ENCODE measurements around the gene RAPGEF6. TPM values are rescaled to one million over a fixed set of nuclear protein-coding genes. Genes with fewer than 3 reads are reported as not detected.
"Not testable (repeated sequence)": the region's sequence is repeated elsewhere in the genome, so short reads cannot be mapped to it uniquely, and the experiment has no call there.

RAPGEF6 gene, protein sequence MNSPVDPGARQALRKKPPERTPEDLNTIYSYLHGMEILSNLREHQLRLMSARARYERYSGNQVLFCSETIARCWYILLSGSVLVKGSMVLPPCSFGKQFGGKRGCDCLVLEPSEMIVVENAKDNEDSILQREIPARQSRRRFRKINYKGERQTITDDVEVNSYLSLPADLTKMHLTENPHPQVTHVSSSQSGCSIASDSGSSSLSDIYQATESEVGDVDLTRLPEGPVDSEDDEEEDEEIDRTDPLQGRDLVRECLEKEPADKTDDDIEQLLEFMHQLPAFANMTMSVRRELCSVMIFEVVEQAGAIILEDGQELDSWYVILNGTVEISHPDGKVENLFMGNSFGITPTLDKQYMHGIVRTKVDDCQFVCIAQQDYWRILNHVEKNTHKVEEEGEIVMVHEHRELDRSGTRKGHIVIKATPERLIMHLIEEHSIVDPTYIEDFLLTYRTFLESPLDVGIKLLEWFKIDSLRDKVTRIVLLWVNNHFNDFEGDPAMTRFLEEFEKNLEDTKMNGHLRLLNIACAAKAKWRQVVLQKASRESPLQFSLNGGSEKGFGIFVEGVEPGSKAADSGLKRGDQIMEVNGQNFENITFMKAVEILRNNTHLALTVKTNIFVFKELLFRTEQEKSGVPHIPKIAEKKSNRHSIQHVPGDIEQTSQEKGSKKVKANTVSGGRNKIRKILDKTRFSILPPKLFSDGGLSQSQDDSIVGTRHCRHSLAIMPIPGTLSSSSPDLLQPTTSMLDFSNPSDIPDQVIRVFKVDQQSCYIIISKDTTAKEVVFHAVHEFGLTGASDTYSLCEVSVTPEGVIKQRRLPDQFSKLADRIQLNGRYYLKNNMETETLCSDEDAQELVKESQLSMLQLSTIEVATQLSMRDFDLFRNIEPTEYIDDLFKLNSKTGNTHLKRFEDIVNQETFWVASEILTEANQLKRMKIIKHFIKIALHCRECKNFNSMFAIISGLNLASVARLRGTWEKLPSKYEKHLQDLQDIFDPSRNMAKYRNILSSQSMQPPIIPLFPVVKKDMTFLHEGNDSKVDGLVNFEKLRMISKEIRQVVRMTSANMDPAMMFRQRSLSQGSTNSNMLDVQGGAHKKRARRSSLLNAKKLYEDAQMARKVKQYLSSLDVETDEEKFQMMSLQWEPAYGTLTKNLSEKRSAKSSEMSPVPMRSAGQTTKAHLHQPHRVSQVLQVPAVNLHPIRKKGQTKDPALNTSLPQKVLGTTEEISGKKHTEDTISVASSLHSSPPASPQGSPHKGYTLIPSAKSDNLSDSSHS (N-terminal part only)
- total RNA-seq = 161 TPM

DNA sequence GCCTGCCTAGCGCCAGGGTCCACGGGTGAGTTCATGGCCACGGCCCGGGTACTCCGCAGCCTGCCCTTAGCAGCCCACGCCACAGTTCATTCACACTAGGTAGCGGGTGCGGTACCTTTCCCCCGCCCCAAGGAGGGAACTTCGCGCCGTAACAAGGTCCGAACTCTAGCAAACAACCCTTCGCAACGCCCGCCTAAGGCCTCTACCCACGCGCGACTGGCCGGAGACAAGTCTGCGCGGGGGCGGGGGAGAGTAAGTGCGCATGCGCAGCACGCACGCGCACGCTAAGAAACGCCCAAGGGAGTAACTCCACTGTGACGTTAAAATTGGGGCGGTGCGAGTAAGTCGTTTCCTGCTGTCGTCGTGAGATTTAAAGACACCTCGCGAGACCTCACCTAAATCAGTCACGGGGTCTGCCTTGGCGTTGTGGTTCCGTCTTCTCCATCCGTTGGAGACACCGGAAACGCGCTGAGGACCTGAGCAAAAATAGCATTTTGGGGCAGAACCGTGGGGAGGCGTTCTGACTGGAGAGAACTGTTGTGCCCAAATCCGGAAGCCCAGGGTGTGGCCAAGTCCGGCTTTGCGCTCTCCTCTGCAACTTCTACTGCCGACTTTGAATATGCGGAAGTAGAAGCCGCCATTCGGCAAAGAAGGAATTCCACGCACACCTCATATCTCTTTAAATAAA lies at the start of gene RAPGEF6:
Gene RAPGEF6, minus strand, starts transcription at position 234 of the 688 bp plus-strand sequence. Its CDS starts 199 bp downstream, at position 35.
- H3K4me1 ChIP-seq (ENCODE audit: insufficient read depth, low read length) = peaks cover 52% of the 10 kb centered on the region

DNA sequence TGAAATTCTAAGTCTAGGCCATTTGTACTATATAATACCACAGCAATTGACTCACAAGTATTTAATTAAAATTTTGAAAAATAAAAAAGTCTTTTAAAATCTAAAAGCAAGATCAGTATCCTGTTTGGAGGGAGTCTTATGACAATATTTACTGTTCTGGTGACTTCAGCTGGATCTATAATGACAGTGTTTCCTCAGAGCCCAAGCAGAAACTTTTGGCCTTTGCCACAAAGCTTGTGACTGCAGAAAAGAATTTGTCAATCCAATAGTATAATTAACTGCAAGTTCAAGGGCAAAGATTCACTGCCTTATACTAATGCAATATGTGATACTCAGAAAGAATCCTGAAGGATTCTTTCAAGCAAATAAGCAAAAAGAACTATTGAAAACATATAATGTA lies 49.6 kb upstream of the RAPGEF6 start:
- no peaks in the 10 kb centered on the region for H3K9me3 ChIP-seq (ENCODE audit: low read depth, low read length)
- H3K4me3 ChIP-seq (ENCODE audit: low read length) = no peak overlapping the region
- H3K27me3 ChIP-seq (ENCODE audit: insufficient read depth, low read length) = no peaks in the 10 kb centered on the region
- peaks cover 11% of the 10 kb centered on the region for H3K4me1 ChIP-seq (ENCODE audit: insufficient read depth, low read length)

More for the DNA sequence above, at the start of gene RAPGEF6:
- Histone ChIP-seq H3K4me3 (ENCODE audit: low read length) (peak within 1 kb of the TSS; percentile 90), H3K27me3 (ENCODE audit: insufficient read depth, low read length) (no peaks in the 10 kb centered on the region), H3K9me3 (ENCODE audit: low read depth, low read length) (no peaks in the 10 kb centered on the region)

DNA sequence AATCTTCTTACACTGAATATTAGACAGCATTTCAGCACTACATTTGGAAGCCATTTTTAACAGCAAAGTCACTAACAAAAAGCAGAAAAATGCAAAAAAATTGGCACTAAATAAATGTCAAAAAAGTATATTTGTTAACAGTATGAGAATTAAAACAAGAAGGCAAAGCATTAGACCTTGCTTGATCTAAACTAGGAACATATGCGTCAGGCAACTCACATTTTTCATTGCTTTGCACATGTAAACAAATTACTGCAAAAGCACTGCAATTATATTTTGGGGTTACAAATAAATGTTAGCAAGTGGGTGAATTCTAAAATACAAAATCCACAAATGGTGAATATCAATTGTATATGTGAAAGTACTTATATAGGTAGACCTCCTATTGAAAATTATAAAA lies 49.0 kb upstream of the RAPGEF6 start:
- Histone ChIP-seq H3K4me1 (ENCODE audit: insufficient read depth, low read length) (peaks cover 11% of the 10 kb centered on the region), H3K4me3 (ENCODE audit: low read length) (no peak overlapping the region), H3K9me3 (ENCODE audit: low read depth, low read length) (no peaks in the 10 kb centered on the region), H3K27me3 (ENCODE audit: insufficient read depth, low read length) (no peaks in the 10 kb centered on the region)

DNA sequence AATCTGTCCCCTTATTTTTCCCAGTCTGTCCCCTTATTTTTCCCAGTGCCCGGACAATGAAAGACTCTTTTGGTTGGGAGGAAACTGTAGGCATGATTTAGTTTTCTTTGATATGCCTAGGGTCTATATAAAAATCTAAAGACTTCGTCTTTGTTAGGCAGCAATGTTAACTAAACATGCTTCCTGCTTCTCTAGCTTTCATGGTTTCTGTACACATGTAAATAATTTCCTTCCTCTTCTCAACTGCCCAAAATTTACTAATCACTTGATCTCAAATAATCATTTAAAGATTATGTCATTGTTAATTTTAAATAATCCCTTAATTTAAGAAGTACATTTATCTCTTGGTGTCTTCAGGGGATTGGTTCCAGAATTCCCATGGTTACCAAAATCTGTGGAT lies 47.8 kb upstream of the RAPGEF6 start:
- H3K27me3 ChIP-seq (ENCODE audit: insufficient read depth, low read length) = no peaks in the 10 kb centered on the region
- H3K4me3 ChIP-seq (ENCODE audit: low read length) = no peak overlapping the region
- peaks cover 11% of the 10 kb centered on the region for H3K4me1 ChIP-seq (ENCODE audit: insufficient read depth, low read length)
- H3K9me3 ChIP-seq (ENCODE audit: low read depth, low read length) = no peaks in the 10 kb centered on the region

GRCh38 chr5:131682175-131682574 lies 47.1 kb upstream of the RAPGEF6 start:
- H3K4me3 ChIP-seq (ENCODE audit: low read length) = no peak overlapping the region
- H3K27me3 ChIP-seq (ENCODE audit: insufficient read depth, low read length) = no peaks in the 10 kb centered on the region
- H3K9me3 ChIP-seq (ENCODE audit: low read depth, low read length) = no peaks in the 10 kb centered on the region
- peaks cover 11% of the 10 kb centered on the region for H3K4me1 ChIP-seq (ENCODE audit: insufficient read depth, low read length)

- H3K9me3 ChIP-seq (ENCODE audit: low read depth, low read length) = no peaks in the 10 kb centered on the region
- no peak overlapping the region for H3K4me3 ChIP-seq (ENCODE audit: low read length)
- H3K27me3 ChIP-seq (ENCODE audit: insufficient read depth, low read length) = no peaks in the 10 kb centered on the region
- peaks cover 11% of the 10 kb centered on the region for H3K4me1 ChIP-seq (ENCODE audit: insufficient read depth, low read length)
Observed at GRCh38 chr5:131679911-131680310, 44.9 kb upstream of the RAPGEF6 start.

GRCh38 chr5:131678273-131678672 lies 43.2 kb upstream of the RAPGEF6 start:
- H3K4me3 ChIP-seq (ENCODE audit: low read length); H3K27me3 ChIP-seq (ENCODE audit: insufficient read depth, low read length); H3K9me3 ChIP-seq (ENCODE audit: low read depth, low read length): not testable (repeated sequence)
- peaks cover 11% of the 10 kb centered on the region for H3K4me1 ChIP-seq (ENCODE audit: insufficient read depth, low read length)

- Histone ChIP-seq H3K4me3 (ENCODE audit: low read length) (no peak overlapping the region), H3K4me1 (ENCODE audit: insufficient read depth, low read length) (no peaks in the 10 kb centered on the region), H3K9me3 (ENCODE audit: low read depth, low read length) (no peaks in the 10 kb centered on the region), H3K27me3 (ENCODE audit: insufficient read depth, low read length) (no peaks in the 10 kb centered on the region)
Observed at GRCh38 chr5:131677115-131677514, 42.1 kb upstream of the RAPGEF6 start.

GRCh38 chr5:131672776-131673175 lies 37.7 kb upstream of the RAPGEF6 start:
- no peak overlapping the region for H3K4me3 ChIP-seq (ENCODE audit: low read length)

DNA sequence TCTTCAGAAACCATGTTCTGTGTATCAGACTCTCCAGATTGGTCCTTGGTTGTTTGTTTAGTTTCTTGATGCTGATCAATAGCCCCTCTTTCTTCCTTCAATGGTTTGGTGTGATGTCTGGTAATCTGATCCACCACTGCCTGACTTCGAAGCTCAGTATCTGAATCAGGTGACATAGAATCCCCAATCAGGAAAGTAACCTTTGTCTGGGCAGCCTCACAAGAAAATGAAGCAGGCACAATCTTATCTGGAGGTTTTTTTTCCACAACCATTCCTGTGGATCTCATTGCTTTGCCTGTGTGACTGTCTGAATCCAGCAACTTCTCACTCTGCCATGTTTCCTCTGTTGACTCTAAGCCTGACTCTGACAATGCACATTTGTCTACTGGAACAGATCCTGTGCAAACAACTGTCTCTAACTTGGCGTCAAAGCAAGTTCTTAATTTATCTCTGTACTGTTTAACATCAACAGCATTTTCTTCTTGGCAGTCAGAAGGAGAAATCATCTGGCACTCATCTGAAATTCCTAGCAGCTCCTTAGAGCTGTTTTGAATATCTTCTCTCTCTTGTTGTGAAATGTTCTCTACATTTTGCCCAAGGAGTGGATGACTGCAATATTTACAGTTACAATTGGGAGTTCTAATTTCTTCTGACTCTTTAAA lies 37.1 kb upstream of the RAPGEF6 start:
- Histone ChIP-seq H3K9me3 (ENCODE audit: low read depth, low read length) (no peaks in the 10 kb centered on the region), H3K4me1 (ENCODE audit: insufficient read depth, low read length) (no peaks in the 10 kb centered on the region), H3K4me3 (ENCODE audit: low read length) (no peak overlapping the region), H3K27me3 (ENCODE audit: insufficient read depth, low read length) (no peaks in the 10 kb centered on the region)

More at GRCh38 chr5:131672776-131673175, 37.7 kb upstream of the RAPGEF6 start:
- Histone ChIP-seq H3K4me1 (ENCODE audit: insufficient read depth, low read length) (no peaks in the 10 kb centered on the region), H3K27me3 (ENCODE audit: insufficient read depth, low read length) (no peaks in the 10 kb centered on the region), H3K9me3 (ENCODE audit: low read depth, low read length) (no peaks in the 10 kb centered on the region)

DNA sequence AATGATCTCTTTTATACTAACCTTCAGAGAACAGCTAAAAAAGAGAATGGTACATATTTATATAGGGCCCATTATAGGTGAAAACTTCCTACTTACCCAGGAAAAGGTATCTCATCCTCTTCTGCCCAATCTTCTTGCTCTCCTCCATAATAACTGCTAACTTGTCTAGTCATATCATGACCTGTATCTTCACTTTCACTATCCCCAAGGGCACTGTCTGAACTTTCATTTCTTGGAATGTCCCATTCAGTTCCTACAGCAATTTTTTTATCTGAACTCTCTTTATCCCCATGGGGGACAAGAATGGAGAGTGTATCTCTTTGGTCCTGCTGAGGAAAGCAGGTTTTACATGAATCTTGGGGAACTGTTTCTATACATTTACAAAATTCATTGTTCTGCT lies 36.4 kb upstream of the RAPGEF6 start:
- H3K27me3 ChIP-seq (ENCODE audit: insufficient read depth, low read length) = no peaks in the 10 kb centered on the region
- H3K9me3 ChIP-seq (ENCODE audit: low read depth, low read length) = no peaks in the 10 kb centered on the region
- H3K4me1 ChIP-seq (ENCODE audit: insufficient read depth, low read length) = no peaks in the 10 kb centered on the region
- H3K4me3 ChIP-seq (ENCODE audit: low read length) = no peak overlapping the region

- Histone ChIP-seq H3K4me1 (ENCODE audit: insufficient read depth, low read length) (no peaks in the 10 kb centered on the region), H3K9me3 (ENCODE audit: low read depth, low read length) (no peaks in the 10 kb centered on the region), H3K27me3 (ENCODE audit: insufficient read depth, low read length) (no peaks in the 10 kb centered on the region), H3K4me3 (ENCODE audit: low read length) (no peak overlapping the region)
Observed at GRCh38 chr5:131664929-131665328, 29.9 kb upstream of the RAPGEF6 start.

DNA sequence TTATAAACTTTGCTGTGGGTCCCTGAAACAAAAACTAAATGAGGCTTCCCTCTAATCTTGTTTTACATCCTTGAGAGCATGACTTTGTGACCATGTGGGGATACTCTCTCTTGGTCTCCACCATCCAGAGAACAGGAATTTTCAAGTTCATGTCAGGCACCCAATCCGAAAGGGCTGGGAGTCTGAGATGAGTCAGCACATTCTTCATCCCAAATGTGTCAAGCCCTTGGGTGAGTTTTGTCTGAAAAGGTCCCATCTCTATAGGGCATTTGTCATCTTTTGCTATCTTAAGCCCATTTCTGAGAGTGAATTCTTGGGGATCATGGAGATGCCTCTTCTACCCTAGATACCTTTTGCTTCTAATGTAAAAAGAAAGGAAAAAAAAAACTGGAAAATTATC lies 26.9 kb upstream of the RAPGEF6 start:
- no peaks in the 10 kb centered on the region for H3K9me3 ChIP-seq (ENCODE audit: low read depth, low read length)
- H3K27me3 ChIP-seq (ENCODE audit: insufficient read depth, low read length) = no peaks in the 10 kb centered on the region
- no peak overlapping the region for H3K4me3 ChIP-seq (ENCODE audit: low read length)
- H3K4me1 ChIP-seq (ENCODE audit: insufficient read depth, low read length) = no peaks in the 10 kb centered on the region

DNA sequence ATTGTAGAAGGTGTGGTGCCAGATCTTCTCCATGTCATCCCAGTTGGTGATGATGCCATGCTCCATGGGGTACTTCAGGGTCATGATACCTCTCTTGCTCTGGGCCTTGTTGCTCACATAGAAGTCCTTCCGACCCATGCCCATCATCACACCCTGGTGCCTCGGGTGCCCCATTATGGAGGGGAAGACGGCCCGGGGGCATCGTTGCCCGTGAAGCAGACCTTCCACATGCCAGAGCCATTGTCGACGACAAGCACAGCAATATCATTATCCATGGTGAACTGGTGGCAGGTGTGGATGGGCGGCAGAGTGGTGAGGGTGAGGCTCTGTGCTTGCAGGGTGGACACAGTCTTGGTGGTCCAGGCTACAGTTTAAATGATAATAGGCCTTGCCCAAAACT lies 24.8 kb upstream of the RAPGEF6 start:
- H3K4me3 ChIP-seq (ENCODE audit: low read length) = no peak overlapping the region
- no peaks in the 10 kb centered on the region for H3K4me1 ChIP-seq (ENCODE audit: insufficient read depth, low read length)
- no peaks in the 10 kb centered on the region for H3K9me3 ChIP-seq (ENCODE audit: low read depth, low read length)
- no peaks in the 10 kb centered on the region for H3K27me3 ChIP-seq (ENCODE audit: insufficient read depth, low read length)
